GM19452 (cell line): Measurements from ENCODE around the gene MPIG6B.
"Not testable (repeated sequence)": the region's sequence is repeated elsewhere in the genome, so short reads cannot be mapped to it uniquely, and the experiment has no call there.

ENCODE experiments used
- ATAC-seq: cut with Tn5 transposase; IDR thresholded peaks from one replicate; pipeline ENCODE4 v1.9.1; 2021; ENCODE audit not compliant: unreplicated experiment

Gene MPIG6B

DNA sequence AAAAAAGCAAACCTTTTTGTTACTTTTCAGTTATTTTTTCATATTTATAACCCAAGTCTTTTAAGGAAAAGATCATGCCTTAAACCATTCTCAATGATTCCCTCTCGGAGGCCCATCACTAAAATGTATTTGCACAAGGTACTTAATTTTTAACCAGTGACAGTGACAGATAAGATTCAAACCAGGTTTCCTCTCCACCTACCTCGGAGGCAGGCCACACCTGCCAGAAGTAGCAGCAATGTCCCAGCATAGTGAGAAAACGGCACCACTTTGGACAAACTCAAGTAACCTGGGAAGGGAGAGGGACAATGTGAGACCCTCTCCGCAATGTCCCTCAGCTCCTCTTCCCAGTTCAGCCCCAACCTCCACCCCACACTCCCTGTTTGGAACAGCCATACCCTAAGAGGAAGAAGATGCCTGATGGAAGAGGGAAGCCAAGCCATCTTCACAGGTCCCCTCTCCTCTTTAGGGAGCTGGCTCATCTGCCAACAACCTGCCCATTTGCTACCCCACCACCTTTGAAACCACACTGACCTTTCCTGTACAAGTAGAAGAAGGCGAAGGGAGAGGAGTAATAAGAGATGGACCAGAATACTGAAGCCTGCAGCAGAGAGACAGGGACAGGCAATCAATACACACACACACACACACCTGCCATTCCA, 22.3 kb upstream of the MPIG6B start:
- ATAC-seq: no peak

DNA sequence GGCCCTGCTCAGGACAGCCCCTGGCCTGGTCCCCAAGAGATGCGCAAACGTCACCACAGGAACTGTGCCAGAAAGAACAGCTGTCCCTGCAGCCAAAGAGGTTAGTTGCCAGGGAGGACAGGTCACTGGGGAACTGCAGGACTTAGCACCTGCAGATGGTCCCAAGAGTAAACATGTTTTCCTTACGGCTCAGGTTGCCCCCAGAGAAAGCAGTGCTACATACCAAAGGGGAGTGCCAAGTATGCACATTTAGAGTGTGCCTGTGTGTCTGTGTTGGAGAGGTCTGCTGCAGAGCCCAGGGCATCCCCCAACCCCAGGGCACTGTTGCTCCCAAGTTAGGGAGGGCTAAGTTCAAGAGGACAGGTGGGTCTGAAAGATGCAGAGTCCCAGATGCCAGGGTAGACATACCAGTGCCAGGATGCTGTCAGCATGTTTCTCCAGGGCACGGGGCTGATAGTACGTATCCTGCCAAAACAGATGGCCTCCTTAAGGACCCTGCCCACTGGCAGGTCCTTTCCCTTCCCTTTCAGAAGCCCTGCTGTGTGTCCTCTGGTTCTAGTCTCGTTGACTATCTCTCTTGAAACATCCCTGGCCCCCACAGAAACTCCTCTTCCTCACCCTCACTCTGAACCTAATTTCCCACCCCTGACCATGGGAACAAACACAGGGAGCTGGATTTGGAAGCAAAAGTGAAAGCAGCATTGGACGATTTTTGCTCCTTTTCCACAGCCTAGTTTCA, 21.3 kb upstream of the MPIG6B start:
- no peak for ATAC-seq

DNA sequence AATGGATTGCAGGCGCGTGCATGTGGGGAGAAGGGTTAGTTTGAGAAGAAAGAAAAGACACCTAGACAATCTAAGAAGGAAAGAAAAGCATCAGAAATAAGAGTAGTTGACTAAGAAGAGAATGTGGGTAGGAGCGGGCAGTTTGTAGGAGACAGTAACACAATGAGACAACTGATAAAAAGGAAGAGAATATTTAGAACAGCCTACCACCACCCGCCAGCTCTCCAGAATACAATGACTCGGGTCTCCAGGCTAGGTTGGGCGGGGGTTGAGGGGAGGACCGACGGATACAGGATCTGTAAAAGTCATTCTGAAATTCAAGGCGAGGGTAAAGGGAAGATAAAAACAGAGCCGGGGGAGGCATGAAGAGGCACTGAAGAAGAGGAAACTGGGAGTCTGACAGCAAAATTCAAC, 20.8 kb upstream of the MPIG6B start:
- ATAC-seq: no peak

DNA sequence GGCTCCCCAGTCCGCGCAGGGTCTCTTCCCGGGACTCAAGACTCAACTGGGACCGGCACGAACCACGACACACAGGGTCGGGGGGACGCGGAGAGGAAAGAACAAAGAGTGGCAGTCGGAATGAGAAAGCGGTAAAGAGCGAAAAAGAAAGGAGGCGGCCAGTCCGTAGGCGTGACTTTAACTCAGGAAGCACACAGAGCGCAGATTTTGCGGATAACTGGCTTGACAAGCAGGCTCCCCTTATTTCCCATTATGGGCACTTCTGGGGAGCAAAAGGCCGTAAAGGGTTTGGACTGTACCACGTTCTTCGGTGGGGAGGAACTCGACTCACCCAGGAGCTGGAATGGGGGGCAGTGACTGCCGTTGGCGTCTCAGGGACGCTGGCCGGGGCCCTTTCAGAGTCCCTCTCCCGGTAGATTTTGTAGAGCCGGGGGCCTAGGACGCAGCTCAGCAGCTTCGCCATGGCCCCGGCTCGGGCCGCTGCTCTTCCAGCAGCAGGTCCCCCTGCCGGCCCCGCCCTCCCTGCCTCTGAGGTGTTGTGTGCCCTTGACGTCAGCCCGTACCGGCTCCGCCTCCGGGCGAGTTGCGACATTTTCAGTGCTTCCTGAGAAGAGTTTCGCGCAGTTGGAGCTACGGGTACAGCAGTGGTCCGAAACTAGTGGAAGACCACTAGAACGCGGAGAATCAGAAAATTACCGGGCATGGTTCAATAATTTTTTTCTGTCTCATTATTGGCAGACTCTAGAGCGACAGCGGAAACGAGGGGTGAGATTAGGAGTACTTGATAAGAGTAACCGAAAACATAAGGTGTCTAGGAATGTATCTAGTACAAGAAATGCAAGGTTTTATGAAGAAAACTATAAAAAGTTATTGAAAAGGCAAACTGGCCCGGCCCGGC, 20.1 kb upstream of the MPIG6B start, which contains the start of gene ABHD16A:
ABHD16A (minus strand) TSS at position 506 of the 898 bp plus-strand sequence; CDS start at position 463, 43 bp downstream.
- peak; percentile 86 for ATAC-seq

DNA sequence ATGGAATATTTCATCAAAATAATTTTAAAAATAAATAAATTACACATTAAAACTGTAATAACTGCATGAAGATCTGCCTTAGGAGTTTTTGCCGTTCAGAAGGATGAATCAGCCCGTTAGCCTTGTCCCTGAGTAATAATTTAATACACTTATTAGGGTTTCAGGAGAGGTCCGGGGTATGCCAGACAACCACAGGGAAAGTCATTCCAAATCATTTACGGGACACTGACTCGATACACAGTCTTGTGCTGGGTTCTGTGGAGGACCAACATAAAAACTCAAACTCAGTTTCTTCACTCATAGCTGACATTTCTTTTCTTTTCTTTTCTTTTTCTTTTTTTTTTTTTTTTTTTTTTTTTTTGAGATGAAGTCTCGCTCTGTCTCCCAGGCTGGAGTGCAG, 17.2 kb upstream of the MPIG6B start:
- ATAC-seq: no peak

DNA sequence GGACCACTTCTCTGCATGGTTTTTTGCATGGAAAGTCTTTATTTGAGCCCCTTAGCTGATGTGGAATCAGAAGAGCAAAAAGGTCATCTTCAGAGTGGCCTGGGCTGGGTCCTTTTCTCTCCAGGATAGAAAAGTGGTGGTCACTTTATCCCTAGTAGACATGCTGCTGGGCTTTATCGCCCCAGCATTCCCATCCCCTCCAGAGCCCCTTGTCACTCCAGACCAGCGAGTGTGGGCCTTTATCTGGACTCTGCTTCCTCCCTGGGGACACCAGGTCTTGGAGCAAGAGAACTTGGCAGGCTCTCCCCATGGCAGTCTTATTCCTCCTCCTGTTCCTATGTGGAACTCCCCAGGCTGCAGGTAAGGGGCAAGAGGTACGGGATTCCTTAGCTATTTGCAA, 16.6 kb upstream of the MPIG6B start, which contains the start of gene LY6G6F:
LY6G6F (plus strand) TSS at position 268 of the 400 bp plus-strand sequence; CDS start at position 309, 41 bp downstream.
- ATAC-seq: no peak

DNA sequence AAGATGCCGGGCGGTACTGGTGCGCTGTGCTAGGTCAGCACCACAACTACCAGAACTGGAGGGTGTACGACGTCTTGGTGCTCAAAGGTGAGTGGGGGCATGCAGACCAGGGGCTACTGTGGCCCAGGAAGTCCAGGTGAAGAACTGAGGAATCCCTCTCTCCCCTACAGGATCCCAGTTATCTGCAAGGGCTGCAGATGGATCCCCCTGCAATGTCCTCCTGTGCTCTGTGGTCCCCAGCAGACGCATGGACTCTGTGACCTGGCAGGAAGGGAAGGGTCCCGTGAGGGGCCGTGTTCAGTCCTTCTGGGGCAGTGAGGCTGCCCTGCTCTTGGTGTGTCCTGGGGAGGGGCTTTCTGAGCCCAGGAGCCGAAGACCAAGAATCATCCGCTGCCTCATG, 15.5 kb upstream of the MPIG6B start:
- ATAC-seq: no peak

DNA sequence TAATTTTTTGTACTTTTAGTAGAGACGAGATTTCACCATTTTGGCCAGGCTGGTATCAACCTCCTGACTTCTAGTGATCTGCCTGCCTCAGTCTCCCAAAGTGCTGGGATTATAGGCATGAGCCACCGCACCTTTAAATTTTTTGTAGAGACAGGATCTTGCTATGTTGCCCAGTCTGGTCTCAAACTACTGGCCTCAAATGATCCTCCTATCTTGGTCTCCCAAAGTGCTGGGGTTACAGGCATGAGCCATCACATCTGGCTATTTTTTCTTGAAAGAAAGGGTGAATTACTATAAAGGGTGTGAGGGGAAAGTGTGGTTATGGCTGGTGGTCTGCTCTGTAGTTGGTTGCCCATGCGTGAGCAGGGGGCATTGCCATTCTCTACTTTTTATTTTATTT, 14.9 kb upstream of the MPIG6B start:
- ATAC-seq: no peak

DNA sequence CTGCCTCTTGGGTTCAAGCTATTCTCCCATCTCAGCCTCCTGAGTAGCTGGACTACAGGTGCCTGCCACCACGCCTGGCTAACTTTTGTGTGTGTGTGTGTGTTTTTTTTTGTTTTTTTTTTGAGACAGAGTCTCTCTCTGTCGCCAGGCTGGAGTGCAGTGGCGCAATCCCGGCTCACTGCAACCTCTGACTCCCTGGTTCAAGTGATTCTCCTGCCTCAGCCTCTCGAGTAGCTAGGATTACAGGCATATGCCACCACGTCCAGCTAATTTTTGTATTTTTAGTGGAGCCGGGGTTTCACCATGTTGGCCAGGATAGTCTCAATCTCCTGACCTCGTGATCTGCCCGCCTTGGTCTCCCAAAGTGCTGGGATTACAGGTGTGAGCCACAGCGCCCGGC, 14.0 kb upstream of the MPIG6B start:
- ATAC-seq: not testable (repeated sequence)

DNA sequence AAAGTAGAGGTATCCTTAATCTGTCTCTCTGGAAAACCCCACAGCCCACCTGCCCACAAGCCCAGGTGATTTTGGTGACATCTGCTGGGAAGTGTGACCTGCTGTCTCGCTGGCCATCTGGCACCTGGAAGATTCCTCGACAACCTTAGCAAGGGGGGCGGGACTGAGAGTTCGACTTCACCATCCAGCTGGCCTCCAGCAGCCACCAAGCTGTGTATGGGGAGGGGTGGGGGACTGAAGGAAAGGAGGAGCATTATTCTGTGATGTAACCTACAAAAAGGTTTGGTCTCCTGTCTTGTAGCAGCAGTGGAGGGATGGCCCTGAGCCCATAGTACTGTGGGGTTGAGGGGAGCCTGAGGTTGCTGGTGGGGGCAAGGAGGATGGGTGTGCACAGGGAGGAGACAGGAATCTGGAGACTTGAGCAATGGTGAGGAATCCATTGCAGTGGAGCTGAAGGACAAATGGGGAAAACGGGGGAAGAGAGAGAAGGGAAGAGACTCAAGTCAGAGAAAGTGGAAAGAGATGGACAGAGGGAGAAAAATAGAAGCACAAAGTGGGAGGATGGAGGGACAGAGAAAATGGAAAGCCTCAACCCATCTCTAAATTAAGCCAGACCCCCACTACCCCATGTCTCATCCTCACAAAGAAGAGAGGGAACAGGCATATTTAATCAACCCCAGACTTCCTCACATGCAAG, 12.5 kb upstream of the MPIG6B start:
- ATAC-seq: no peak

DNA sequence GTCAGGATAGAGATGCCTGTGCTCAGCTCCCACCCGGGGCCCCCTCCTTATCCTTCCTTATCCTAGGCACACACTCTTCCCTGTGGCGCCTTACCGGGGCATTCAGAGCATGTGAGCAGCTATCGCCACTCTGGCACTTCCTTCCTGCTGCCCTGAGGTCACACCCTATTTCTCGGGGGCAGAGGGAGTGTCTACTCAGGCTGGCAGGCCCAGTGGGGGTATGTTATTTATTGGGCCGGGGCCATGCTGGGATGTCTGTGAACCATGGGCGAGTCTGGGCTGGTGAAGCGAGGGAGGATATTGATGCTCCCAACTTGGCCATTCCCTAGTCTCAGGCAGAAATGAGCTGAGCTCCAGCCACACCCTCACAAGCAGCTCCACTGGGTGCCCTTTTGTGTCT, 11.9 kb upstream of the MPIG6B start:
- no peak for ATAC-seq

DNA sequence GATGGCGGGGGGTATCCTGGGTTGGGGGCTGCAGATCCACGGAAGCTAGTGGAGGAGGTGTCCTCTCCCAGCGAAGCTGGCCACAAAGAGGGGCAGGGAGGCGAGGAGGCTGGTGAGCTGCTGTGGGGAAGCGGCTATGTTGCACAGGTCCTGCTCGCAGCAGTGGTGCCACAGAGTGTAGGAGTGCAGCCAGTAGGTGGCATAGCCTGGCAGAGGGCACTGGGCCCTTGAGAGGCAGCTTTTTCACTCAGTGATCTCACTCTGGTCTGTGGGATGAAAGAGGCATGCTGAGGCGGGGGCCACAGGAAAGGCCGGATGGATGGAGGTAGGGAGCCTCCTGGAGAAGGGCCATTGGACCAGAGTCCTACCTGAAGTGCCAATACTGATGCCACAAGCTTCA, 10.9 kb upstream of the MPIG6B start:
- no peak for ATAC-seq

DNA sequence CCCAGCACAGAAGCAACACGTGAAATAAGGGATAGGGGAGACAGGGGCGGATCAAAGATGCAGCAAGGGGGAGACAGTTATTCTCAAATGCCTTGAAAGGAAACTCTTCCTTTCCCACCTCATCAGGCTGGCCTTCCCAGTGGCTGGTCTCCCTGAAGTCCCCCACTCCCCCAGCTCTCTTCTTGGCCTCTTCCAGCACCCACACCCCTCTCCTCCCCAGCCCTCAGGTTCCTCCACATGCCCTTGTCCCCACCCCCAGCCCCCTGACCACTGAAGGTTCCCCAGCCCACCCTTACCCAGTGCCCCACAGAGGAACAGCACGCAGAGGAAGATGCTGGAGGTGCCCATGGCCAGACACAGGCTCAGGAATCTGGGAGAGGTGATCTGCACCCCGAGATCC, 9.7 kb upstream of the MPIG6B start:
- ATAC-seq: no peak

DNA sequence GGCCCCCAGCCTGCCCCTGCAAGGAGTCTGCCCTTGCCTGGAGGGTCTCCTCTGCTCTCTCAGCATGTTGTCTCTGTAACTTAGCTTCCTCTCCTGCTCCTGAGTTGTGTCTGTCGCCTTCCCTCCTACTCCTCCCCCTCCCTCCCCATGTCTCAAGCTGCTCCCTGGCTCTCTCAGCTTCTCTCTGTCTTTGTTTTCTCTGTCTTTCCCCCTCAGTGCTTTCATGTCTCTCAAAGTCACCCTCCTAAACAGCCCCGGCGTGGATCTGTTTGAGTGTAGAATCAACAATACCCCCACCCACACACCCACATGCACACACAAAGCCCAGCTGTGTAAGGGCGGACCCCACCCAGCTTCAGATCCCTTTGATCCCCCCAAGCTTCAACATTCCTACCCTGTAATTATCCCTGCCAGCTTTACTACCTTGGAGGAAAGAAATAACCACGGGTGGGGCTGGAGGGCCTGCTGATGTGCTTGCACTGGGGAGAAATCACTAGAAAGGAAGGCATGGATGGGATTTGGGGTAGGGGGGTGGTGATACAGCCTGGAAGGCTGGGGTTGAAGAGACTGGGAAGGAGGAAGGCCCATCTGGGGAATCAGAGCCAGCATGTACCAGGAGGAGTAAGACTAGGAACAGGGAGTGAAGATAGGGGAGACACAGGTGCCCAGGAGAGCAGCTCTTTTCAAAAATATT, 9.0 kb upstream of the MPIG6B start:
- ATAC-seq: no peak

DNA sequence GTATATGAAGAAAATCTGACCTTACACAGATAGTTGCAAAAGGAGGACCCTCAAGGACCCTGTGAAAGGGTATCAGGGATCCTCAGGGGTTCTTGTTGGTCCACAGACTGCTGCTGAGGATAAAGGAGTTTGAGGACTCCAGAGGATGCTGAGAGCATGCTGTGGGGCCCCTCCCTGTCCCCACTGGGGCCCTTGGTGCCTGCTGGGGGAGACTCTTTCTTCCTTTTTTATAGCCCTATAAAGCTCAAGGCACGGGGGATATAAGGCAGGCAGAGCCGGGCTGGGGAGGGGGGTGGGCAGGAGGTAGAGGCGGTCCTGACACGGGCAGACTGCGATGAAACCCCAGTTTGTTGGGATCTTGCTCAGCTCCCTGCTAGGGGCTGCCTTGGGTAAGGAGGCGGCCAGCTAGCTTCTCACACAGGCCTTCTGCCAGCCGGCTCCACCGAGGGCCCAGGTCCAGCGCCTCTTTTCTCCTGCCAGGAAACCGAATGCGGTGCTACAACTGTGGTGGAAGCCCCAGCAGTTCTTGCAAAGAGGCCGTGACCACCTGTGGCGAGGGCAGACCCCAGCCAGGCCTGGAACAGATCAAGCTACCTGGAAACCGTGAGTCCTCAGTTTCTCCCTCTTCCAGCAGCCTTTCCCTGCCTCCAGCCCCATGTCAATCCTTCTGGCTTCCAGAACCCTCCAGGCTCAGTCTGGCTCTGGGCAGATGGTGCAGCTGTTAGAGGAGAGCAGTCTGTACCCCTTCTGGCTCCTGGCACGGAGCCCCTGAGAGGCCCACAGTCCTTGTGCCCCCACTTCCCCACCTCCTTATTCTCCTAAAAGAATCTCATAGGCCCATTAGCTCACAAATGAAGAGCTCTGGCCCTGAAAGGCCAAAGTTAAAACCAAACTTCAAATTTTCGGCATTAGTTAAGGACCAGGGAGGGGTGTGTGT, 7.9 kb upstream of the MPIG6B start, which contains the start of gene LY6G6D:
LY6G6D (plus strand) TSS at position 327 of the 937 bp plus-strand sequence; CDS start at position 335, 8 bp downstream.
- no peak for ATAC-seq

DNA sequence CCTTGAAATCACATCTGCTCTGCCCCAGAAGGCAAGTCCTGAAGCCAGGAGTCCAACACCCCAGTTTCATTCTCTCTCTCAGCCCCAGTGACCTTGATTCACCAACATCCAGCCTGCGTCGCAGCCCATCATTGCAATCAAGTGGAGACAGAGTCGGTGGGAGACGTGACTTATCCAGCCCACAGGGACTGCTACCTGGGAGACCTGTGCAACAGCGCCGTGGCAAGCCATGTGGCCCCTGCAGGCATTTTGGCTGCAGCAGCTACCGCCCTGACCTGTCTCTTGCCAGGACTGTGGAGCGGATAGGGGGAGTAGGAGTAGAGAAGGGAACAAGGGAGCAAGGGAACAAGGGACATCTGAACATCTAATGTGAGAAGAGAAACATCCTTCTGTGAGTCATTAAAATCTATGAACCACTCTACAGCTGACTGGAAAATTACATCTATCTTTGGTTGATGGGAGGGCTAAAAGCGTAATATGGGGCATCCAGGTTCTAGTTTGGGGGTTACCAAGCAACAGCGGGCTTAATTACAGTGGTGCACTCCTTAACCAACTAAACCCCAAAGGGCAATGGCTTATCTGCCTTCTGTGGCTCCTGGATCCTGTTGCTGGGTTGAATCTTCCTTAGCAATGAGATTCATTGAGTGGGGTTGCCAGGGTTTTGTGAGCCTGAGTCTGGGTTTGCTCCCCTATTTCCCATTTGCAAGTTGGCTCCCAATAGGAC, 5.5 kb upstream of the MPIG6B start:
- ATAC-seq: no peak

DNA sequence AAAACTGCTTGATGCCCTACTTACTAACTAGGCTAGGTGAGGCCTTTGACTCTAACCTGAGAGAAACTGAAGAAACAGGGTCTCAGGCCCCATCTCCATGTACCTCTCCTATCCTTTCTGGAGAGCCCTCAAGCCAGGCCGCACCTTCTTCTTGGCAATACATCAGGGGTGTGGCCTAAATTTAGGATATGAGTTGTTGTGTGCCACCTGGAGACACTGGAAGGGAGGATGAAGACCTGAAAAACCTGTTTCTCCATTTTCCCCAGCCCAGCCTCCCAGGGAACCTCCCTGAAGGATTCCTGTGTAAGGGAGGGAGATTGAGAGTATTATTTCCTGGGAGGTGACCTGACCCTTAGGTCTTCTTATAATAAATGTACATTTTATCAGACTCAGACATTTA, 4.9 kb upstream of the MPIG6B start:
- ATAC-seq: no peak

DNA sequence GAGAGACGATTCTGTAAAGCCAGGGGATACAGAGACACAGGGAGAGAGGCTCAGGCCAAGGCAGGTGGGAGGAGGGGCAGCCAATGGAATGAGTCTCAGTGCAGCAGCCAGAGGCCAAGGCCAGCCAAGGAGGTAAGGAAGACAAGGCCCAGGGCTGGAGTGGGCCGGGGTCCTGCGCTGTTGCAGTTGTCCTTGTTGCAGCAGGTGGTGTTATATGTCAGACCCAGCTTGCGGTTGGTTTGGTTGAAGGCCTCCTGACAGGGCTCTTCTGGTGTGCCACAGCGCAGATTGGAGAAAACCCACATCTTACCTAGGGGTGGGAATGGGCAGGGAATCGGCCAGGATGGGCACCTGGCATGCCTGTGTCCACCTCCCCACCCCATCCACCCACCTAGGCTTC, 4.2 kb upstream of the MPIG6B start:
- no peak for ATAC-seq
